AG09309 (cell line): Measurements from ENCODE around the gene PRCD.

Experiments
- DNase-seq: peaks from one replicate; pipeline ENCODE4 v3.0.0-alpha.2; 2010; ENCODE audit warnings: low read depth
- H3K4me3 ChIP-seq: 2 replicates; pipeline ENCODE4 v1.5.1; 2011; ENCODE audit warnings: mild to moderate bottlenecking, low read depth, low read length, moderate library complexity; ENCODE audit not compliant: control insufficient read depth
- CTCF ChIP-seq: IDR thresholded peaks from 2 replicates; pipeline ENCODE4 v1.5.1; 2011; ENCODE audit warnings: mild to moderate bottlenecking, low read depth, low read length, inconsistent platforms; ENCODE audit not compliant: insufficient read depth, control insufficient read depth; ENCODE audit errors: missing control alignments

The PRCD gene

DNA sequence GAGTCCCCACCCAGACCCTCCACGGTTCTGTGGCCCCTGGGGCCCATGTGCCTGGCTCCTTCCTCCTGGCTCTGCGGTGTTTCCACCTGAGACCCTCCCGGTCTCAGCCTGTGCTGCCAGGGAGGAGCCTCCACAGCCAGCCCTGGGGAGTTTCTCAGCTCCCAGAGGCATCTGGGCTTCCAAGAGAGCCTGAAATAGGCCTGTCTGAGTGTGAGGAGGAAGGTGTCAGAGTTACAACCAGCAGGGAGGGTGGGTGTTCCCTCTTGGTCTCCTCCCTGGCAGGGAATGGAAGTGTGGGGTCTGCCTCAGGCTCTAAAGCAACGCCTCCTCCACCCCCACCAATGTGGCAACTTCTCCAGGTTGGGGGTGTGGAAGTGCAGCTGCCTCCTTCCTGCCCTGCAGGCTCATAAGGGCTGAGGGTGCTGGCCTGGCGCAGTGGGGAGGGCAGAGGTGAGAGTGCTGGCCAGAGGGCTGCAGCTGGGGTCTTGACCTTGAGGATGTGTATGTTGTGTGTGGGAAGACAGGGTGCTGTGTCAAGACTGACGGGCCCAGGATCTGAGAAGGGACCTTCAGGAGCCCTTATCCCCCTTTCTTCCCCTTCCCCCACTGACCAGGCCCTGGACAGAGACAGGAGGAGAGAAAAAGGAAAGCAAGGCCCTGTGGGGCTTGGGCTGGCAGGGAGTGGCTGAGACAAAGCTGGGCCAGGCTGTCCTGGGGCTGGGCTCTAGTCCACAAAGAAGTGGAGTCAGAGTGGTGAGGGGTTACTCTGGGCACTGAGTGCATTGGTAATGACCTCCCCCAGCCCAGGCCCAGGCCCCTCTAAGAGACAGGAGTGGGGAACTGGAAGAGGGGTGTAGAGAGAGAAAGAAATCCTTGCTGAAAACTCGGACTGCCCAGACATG is 4.8 kb upstream of the PRCD start:
- H3K4me3 ChIP-seq: no peak overlapping the region
- no peak for TF ChIP-seq CTCF
- no peak for DNase-seq

DNA sequence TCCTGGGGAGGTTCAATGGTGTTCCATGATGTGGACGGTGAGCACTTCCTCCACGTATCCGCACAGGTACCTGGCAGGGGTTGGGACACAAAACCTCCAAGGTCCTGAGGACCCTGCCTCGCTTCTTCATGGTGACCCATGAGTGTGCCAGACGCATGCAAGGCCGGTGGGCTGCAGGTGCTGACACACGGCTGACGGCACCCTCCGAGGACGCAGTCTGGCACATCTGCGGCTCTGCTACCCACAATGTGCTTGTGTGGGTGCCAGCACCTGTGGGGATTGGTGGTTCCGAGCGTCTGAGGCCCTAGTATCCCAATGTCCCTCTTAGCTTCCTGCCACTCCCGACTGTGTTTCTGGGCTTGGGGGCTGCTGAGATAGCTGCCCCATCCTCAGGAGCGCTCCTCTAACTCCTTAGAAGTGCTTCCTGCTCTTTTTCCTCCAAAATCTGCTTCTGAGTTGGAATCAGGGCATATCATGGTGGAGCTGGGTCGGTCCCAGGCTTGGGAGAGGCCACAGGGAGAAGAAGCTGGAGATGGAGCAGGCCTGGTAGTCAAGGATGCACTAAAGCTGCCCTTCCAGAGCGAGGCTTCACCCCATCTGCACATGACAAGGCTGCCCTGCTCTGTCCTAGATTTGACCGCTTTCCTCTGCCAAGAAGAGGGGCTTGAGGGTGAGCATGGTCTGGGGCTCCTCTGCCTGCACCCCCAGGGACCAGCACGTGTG is 3.9 kb upstream of the PRCD start:
- no peak for TF ChIP-seq CTCF
- DNase-seq: no peak
- H3K4me3 ChIP-seq: no peak overlapping the region

DNA sequence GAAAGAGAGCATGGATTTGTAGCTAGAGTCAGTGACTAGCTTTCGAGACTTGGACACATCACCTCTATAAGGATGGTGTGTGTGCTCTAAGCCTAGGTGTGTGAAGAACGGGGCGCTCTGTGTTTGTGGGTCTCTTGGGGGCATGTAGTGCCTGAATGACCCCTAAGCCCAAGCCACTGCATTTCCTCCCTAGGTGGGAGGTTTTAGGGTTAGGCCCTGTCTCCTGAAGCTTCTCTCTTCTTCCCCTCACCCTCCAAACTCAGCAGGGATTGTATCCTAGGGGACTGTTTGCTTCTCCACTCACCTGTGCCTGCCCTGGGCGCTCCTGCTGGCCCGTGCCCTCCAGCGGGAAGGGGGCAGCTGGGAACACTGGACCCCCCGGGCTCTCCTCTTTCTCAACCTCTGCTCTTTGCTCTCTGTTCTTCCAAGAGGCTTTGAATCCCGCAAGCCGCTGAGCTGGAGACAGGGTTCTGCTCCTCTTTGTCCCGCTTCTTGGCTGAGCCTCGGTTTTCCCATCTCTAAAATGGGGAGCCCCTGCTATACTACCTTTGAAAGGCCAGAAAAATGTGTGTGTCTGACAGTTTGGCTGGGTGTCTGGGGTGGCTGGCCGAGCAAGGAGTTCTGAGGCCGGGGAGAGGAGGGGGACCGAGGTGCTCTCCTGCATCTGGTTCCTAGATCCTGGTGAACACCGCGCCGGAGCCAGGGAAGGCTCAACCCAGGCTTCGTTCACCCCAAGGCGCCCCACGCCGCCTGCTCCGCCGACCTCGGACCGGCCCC is 3.1 kb upstream of the PRCD start:
- H3K4me3 ChIP-seq: no peak overlapping the region
- DNase-seq: no peak
- TF ChIP-seq CTCF: no peak

GRCh38 chr17:76537288-76537577 is 2.6 kb upstream of the PRCD start:
- TF ChIP-seq CTCF: no peak
- H3K4me3 ChIP-seq: peak overlapping the region; percentile 30
- no peak for DNase-seq

GRCh38 chr17:76537578-76538280 is 2.1 kb upstream of the PRCD start, which contains the start of gene CYGB:
Gene CYGB, minus strand, starts transcription at chr17:76537709. Its CDS starts 167 bp downstream, at chr17:76537542.
- peak within 1 kb of the TSS; percentile 30 for H3K4me3 ChIP-seq
- DNase-seq: no peak
- TF ChIP-seq CTCF: no peak
